Pancreas (tissue), 10 donors: ENCODE data around the gene MPP3. TPM values are rescaled to one million over a fixed set of nuclear protein-coding genes. Genes with fewer than 3 reads are reported as not detected.
"Not testable (repeated sequence)": the region's sequence is repeated elsewhere in the genome, so short reads cannot be mapped to it uniquely, and the experiment has no call there.

Source experiments
- ATAC-seq, 4 donors: fragments of 200-7000 bp; cut with Tn5 transposase; one replicate each; pipeline versions ENCODE4 v1.8.0 to v1.9.1; 2020; ENCODE audit warnings: mild to moderate bottlenecking in 4 of 4, moderate library complexity in 4 of 4
- DNase-seq, 6 donors: peaks; one replicate each; pipeline ENCODE4 v3.0.0-alpha.2; 2020
- FAIRE-seq: peaks from 2 replicates; lab custom pipeline; 2012; peaks lifted over from hg19 to GRCh38; lab: Jason Lieb, UNC
- H3K27ac ChIP-seq, 4 donors: fragments of 200-600 bp; sonication (generic); 1 replicate in 3 of 4; 2 replicates in 1 of 4; pipeline versions ENCODE4 v1.5.0 to v1.8.0; 2020
- H3K27me3 ChIP-seq, 4 donors: fragments of 200-600 bp; one replicate each; pipeline ENCODE4 v1.8.0; 2021
- H3K36me3 ChIP-seq, 3 donors: fragments of 200-600 bp; sonication (generic) in 1 of 3; one replicate each; pipeline versions ENCODE4 v1.5.0 to v1.8.0; 2020 to 2021
- H3K4me1 ChIP-seq, 3 donors: fragments of 200-600 bp; one replicate each; pipeline ENCODE4 v1.8.0; 2021
- H3K4me3 ChIP-seq, 4 donors: fragments of 200-600 bp; sonication (generic) in 2 of 4; one replicate each; pipeline versions ENCODE4 v1.5.0 to v1.8.0; 2020 to 2021
- H3K9me3 ChIP-seq, 4 donors: fragments of 200-600 bp; one replicate each; pipeline ENCODE4 v1.8.0; 2021
- CTCF ChIP-seq, 4 donors: fragments of 200-600 bp; sonication (generic) in 3 of 4; IDR thresholded peaks; one replicate each; pipeline versions ENCODE4 v1.5.0 to v1.8.0; 2021; ENCODE audit warnings: antibody characterized with exemption in 4 of 4
- WGBS, 2 donors: extraction: QIAGEN DNeasy Blood & Tissue Kit; methylation state at CpG; one replicate each; pipeline ENCODE4 v1.1.7; 2013; 5-methylcytosine and 5-hydroxymethylcytosine counted together
- intact Hi-C, 3 donors: fragments of 100-400 bp; cut with DNase I; formaldehyde crosslinking; loops; one replicate each; pipeline versions ENCODE4 v1.11.1 to v1.14.2; 2022
- polyA plus RNA-seq, 2 donors: library from polyadenylated mRNA; stranded (reverse); fragments of 200-250 nt; gene quantifications; one replicate each; pipeline ENCODE4 v1.2.3, GENCODE V29; 2013
- total RNA-seq, 6 donors: library from RNA; stranded (reverse); fragmentation: NEBNext Ultra II Directional in 4 of 6; extraction: Animal tissue kit (Norgen Biotek cat#: 25700) in 4 of 6; gene quantifications; one replicate each; pipeline versions ENCODE4 v1.2.1 to v1.2.4, GENCODE V29; 2021 to 2023
- donor health status: healthy with polysubstance abuse.
- donor health status: DM: no; HTN: no; CAD: no; lungs with moderate emphysema.
- donor health status: DM: no; HTN: no; CAD: no.
- donor health status: control.
- donor health status: control.
- donor health status: Bipolar disorder and iron deficiency.
- donor health status: DM: yes; HTN: yes; CAD: no.
- donor health status: DM: no; HTN: no; CAD: no.
- donor health status: DM: no; HTN: no; CAD: no.
- donor health status: DM: yes; HTN: yes; CAD: no.

The MPP3 gene
- total and polyA plus RNA-seq, 8 donors, result 3.4 to 42.5 (median 6.1) TPM

GRCh38 chr17:43805117-43805516 lies 27.8 kb downstream of the MPP3 start:
- Histone ChIP-seq H3K4me3 (no peak overlapping the region), H3K36me3 (peaks cover 0 to 8% (median 0%) of the 10 kb centered on the region in 3 donors), H3K27me3 (no peaks in the 10 kb centered on the region), H3K27ac (no peak overlapping the region), H3K4me1 (no peaks in the 10 kb centered on the region), H3K9me3 (no peaks in the 10 kb centered on the region)
- FAIRE-seq (no peak), ATAC-seq (no peak), DNase-seq (no peak)
- intact Hi-C loops, result no loop called here
- no peak for TF ChIP-seq CTCF (IDR thresholded peaks at IDR 0.05)

- FAIRE-seq (no peak), ATAC-seq (no peak), DNase-seq (no peak)
- no peak for TF ChIP-seq CTCF (IDR thresholded peaks at IDR 0.05)
- H3K4me3 ChIP-seq, result no peak overlapping the region
- 67 to 82% methylated on average over 4 of the region's 4 CpGs for WGBS, 2 donors
- H3K27me3 ChIP-seq, result no peaks in the 10 kb centered on the region
- no peaks in the 10 kb centered on the region for H3K9me3 ChIP-seq
- H3K36me3 ChIP-seq, result peaks cover 0 to 2% (median 0%) of the 10 kb centered on the region in 3 donors
- H3K27ac ChIP-seq, result no peak overlapping the region
- no peaks in the 10 kb centered on the region for H3K4me1 ChIP-seq
- intact Hi-C loops, result no loop called here
Observed at GRCh38 chr17:43803758-43804157, 29.2 kb downstream of the MPP3 start.

- H3K4me1 ChIP-seq, result no peaks in the 10 kb centered on the region
- ATAC-seq (no peak), DNase-seq (no peak), FAIRE-seq (no peak)
- intact Hi-C loops, result no loop called here
- no peaks in the 10 kb centered on the region for H3K36me3 ChIP-seq
- no peaks in the 10 kb centered on the region for H3K9me3 ChIP-seq
- H3K27me3 ChIP-seq, result no peaks in the 10 kb centered on the region
- H3K27ac ChIP-seq, result no peak overlapping the region
- H3K4me3 ChIP-seq, result no peak overlapping the region
- 80 to 86% methylated on average over 3 of the region's 3 CpGs for WGBS, 2 donors
- no peak for TF ChIP-seq CTCF (IDR thresholded peaks at IDR 0.05)
Observed at GRCh38 chr17:43801844-43802243, 31.1 kb downstream of the MPP3 start.

- no peaks in the 10 kb centered on the region for H3K27me3 ChIP-seq
- intact Hi-C loops, result no loop called here
- no peaks in the 10 kb centered on the region for H3K36me3 ChIP-seq
- no peaks in the 10 kb centered on the region for H3K9me3 ChIP-seq
- DNase-seq, result no peak
- no peak for TF ChIP-seq CTCF (IDR thresholded peaks at IDR 0.05)
- WGBS, 2 donors, result 81 to 89% methylated on average over 3 of the region's 3 CpGs
- ATAC-seq, result no peak
- H3K4me1 ChIP-seq, result no peaks in the 10 kb centered on the region
- FAIRE-seq, result no peak
- H3K27ac ChIP-seq, result no peak overlapping the region
- H3K4me3 ChIP-seq, result no peak overlapping the region
Observed at GRCh38 chr17:43800736-43801135, 32.2 kb downstream of the MPP3 start.

- DNase-seq, result no peak
- Histone ChIP-seq H3K9me3 (no peaks in the 10 kb centered on the region), H3K4me3 (no peak overlapping the region), H3K27me3 (no peaks in the 10 kb centered on the region), H3K27ac (no peak overlapping the region), H3K36me3 (no peaks in the 10 kb centered on the region), H3K4me1 (no peaks in the 10 kb centered on the region)
- no peak for TF ChIP-seq CTCF (IDR thresholded peaks at IDR 0.05)
- no peak for FAIRE-seq
- no peak for ATAC-seq
- 76 to 77% methylated on average over 2 of the region's 2 CpGs for WGBS, 2 donors
- intact Hi-C loops, result no loop called here
Observed at GRCh38 chr17:43799047-43799446, 33.9 kb downstream of the MPP3 start.

- H3K27ac ChIP-seq, H3K4me1 ChIP-seq, intact Hi-C loops, H3K9me3 ChIP-seq, H3K36me3 ChIP-seq, DNase-seq, FAIRE-seq, H3K4me3 ChIP-seq, H3K27me3 ChIP-seq, ATAC-seq: not testable (repeated sequence)
- WGBS, 2 donors, result 76 to 85% methylated on average over 8 to 9 of the region's 9 CpGs
Observed at GRCh38 chr17:43798024-43798423, 34.9 kb downstream of the MPP3 start.

GRCh38 chr17:43792668-43793067 lies 40.3 kb downstream of the MPP3 start:
- H3K36me3 ChIP-seq, H3K4me1 ChIP-seq, H3K27me3 ChIP-seq, H3K27ac ChIP-seq, FAIRE-seq, DNase-seq, intact Hi-C loops, ATAC-seq, H3K4me3 ChIP-seq, H3K9me3 ChIP-seq: not testable (repeated sequence)
- WGBS, 2 donors, result 71 to 82% methylated on average over 4 of the region's 4 CpGs
